GM23338 (cell line): ENCODE results near the gene PTCHD4.

Source experiments
- CTCF ChIP-seq, 2 experiments: fragments of 200-600 bp in 1 of 2; sonication (generic) in 1 of 2; conservative IDR thresholded peaks; 2 replicates each; pipeline versions ENCODE4 v1.5.1 to v1.6.1; 2016 to 2017; ENCODE audit warnings: antibody characterized with exemption in 2 of 2, low read depth in 2 of 2, mild to moderate bottlenecking in 2 of 2, moderate library complexity in 1 of 2
- EZH2phosphoT487 ChIP-seq: fragments of 200-600 bp; sonication (generic); IDR thresholded peaks from one replicate; pipeline ENCODE4 v1.8.1; 2018; ENCODE audit warnings: antibody characterized with exemption; ENCODE audit not compliant: unreplicated experiment
- POLR2AphosphoS5 ChIP-seq: IDR thresholded peaks from 2 replicates; pipeline ENCODE4 v1.6.1; 2016; ENCODE audit warnings: antibody characterized with exemption, low read depth
- REST ChIP-seq: IDR thresholded peaks from one replicate; pipeline ENCODE4 v1.6.1; 2018; ENCODE audit warnings: antibody characterized with exemption; ENCODE audit not compliant: unreplicated experiment

GRCh38 chr6:48084201-48084600 lies 26.8 kb downstream of the PTCHD4 start:
- TF ChIP-seq CTCF (conservative IDR thresholded peaks at IDR 0.05; ENCODE audit: low read depth in 2 of 2) (no peak), EZH2phosphoT487 (no peak), REST (no peak), POLR2AphosphoS5 (no peak)
